ENCODE results near the gene CAMKMT. TPM values are rescaled to one million over a fixed set of nuclear protein-coding genes. Genes with fewer than 3 reads are reported as not detected.

The CAMKMT gene
- total RNA-seq, 1 experiment from 2014 or later: 17.4 TPM

- Mint-ChIP-seq H3K4me1 (peaks cover 5 to 17% of the 10 kb centered on the region in 2 experiments), H3K36me3 (ENCODE audit: insufficient read depth in 1 of 3, low read depth in 3 of 3) (no peaks in the 10 kb centered on the region), H3K9me3 (no peaks in the 10 kb centered on the region), H3K27me3 (ENCODE audit: low read depth) (no peaks in the 10 kb centered on the region), H3K4me3 (no peak overlapping the region), H3K27ac (no peak overlapping the region)
- H3K56ac ChIP-seq (ENCODE audit: insufficient read length, low read depth, low read length): no peak overlapping the region
- H3K4me1 ChIP-seq (ENCODE audit: insufficient read depth, low read length): no peaks in the 10 kb centered on the region
- H3K23ac ChIP-seq (ENCODE audit: insufficient read length, low read depth, low read length): no peak overlapping the region
- no peak overlapping the region for H2BK120ac ChIP-seq (ENCODE audit: low read depth, low read length, poor library complexity, severe bottlenecking)
- no peak for TF ChIP-seq CTCF (conservative IDR thresholded peaks at IDR 0.05)
- H3K18ac ChIP-seq (ENCODE audit: insufficient read length, low read depth, low read length): no peak overlapping the region
- H3K9me3 ChIP-seq (ENCODE audit: control insufficient read depth, low read depth, low read length): no peaks in the 10 kb centered on the region
- H3K79me1 ChIP-seq (ENCODE audit: insufficient read depth, low read depth, low read length, poor library complexity, severe bottlenecking): no peaks in the 10 kb centered on the region
- no peak for DNase-seq
- H3K27me3 ChIP-seq (ENCODE audit: insufficient read depth, low read length): no peaks in the 10 kb centered on the region
- no peaks in the 10 kb centered on the region for H4K20me1 ChIP-seq (ENCODE audit: control insufficient read depth, insufficient read depth, insufficient read length)
- no peak overlapping the region for H2BK12ac ChIP-seq (ENCODE audit: insufficient read length, low read depth, low read length)
- H2AFZ ChIP-seq (ENCODE audit: low read length): no peak overlapping the region
- H2BK15ac ChIP-seq (ENCODE audit: low read depth, low read length): no peak overlapping the region
- no peak overlapping the region for H3K14ac ChIP-seq (ENCODE audit: insufficient read depth, low read length)
- H3K79me2 ChIP-seq (ENCODE audit: insufficient read depth, low read length): no peaks in the 10 kb centered on the region
- no peak overlapping the region for H4K91ac ChIP-seq (ENCODE audit: insufficient read length, low read depth, low read length)
- no peak overlapping the region for H3T11ph ChIP-seq (ENCODE audit: low read length)
- H3K9ac ChIP-seq (ENCODE audit: extremely low read depth, insufficient read length, low read length): no peak overlapping the region
- H3K27ac ChIP-seq (ENCODE audit: insufficient read length, low read depth, low read length): no peak overlapping the region
- H3K4me2 ChIP-seq (ENCODE audit: insufficient read depth, insufficient read length, low read length): no peak overlapping the region
- no peaks in the 10 kb centered on the region for H3K23me2 ChIP-seq (ENCODE audit: insufficient read length, low read depth, low read length, poor library complexity, severe bottlenecking)
- no peak overlapping the region for H2BK20ac ChIP-seq (ENCODE audit: low read depth, low read length, poor library complexity, severe bottlenecking)
- no peak overlapping the region for H3K4ac ChIP-seq (ENCODE audit: low read depth, low read length)
- no peak overlapping the region for H4K5ac ChIP-seq (ENCODE audit: insufficient read length, low read depth, low read length)
- no peak overlapping the region for H2BK5ac ChIP-seq (ENCODE audit: insufficient read length, low read length)
- no CpG with 5 or more reads among the region's 3 CpGs for WGBS (ENCODE audit: extremely low coverage, insufficient read length, low lambda C conversion rate)
- H4K8ac ChIP-seq (replicated peaks; ENCODE audit: insufficient read length, low read depth, low read length): no peak overlapping the region
- H2AK5ac ChIP-seq (ENCODE audit: insufficient read length, low read length): no peak overlapping the region
These were observed 356.7 kb downstream of the CAMKMT start for GRCh38 chr2:44718431-44718830.

Measured in H9 (cell line).